ENCODE measurements around the gene LHFPL6. TPM values are rescaled to one million over a fixed set of nuclear protein-coding genes. Genes with fewer than 3 reads are reported as not detected.

Gene LHFPL6
- total RNA-seq, 4 donors from 2014 or later: 113 to 177 (median 146) TPM

DNA sequence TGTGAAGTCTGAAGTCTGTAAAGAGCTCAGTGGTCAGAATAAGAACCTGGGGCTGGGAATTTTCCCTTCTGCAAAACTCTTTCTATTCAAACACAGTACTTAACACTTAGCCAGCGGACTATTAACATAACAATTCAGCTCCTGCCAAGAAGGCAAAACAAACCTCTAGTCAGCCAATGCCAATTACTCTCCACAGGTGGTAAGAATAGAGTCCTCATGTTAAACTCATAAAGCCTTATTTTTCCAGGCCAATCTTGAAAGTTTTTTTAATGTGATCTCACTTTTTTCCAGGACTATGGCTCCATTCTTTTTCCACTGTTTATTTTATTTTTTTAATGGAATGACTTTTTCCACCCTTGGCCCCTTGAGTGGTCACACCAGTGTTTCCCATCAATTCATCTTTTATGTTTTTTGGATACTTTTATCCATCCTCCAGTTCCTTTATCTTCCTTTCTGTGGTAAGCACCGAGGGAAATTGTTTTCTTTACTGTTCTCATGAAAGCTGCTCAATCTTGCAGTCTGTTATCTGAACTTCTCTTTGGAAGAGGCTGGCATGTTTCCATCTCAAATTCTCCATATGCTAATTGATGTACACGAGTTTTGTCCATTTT is 217.3 kb downstream of the LHFPL6 start:
- no peaks in the 10 kb centered on the region for H3K36me3 ChIP-seq
- WGBS, 2 donors: 15 to 19% methylated on average over 3 of the region's 3 CpGs
- H3K9me3 ChIP-seq: no peaks in the 10 kb centered on the region
- no peak for DNase-seq (ENCODE audit: low spot score in 2 of 2)
- H3K4me1 ChIP-seq: peaks cover 0 to 31% (median 10%) of the 10 kb centered on the region in 4 donors
- peak overlapping the region in 2 of 4 donors; percentile 39 to 62 for H3K27ac ChIP-seq
- TF ChIP-seq EP300 (IDR thresholded peaks at IDR 0.05): peak in 1 of 2 donors; percentile 18
- TF ChIP-seq POLR2A (IDR thresholded peaks at IDR 0.05): no peak
- no peak overlapping the region for H3K4me3 ChIP-seq
- no peaks in the 10 kb centered on the region for H3K27me3 ChIP-seq

DNA sequence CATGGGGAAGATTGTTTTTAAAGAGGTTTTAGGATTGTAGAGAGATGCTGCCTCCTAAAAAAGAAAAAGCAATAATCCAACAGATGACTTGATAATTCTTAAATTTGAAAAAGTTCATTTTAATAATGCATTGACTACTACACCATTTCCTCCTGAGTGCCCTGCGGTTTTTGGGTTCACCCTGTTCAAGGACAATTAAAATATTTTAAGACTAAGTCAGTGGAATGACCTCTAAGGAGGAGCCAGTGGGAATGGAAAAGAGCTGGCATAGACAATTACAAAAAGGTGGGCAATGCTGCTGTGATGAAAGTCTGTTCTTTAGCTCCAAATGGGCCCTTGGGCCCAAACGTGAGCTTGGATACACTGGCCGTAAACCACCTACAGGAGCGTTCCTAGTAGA is 217.8 kb downstream of the LHFPL6 start:
- no peaks in the 10 kb centered on the region for H3K36me3 ChIP-seq
- H3K27ac ChIP-seq: peak overlapping the region in 2 of 4 donors; percentile 39 to 62
- H3K4me3 ChIP-seq: no peak overlapping the region
- TF ChIP-seq EP300 (IDR thresholded peaks at IDR 0.05) (no peak), POLR2A (IDR thresholded peaks at IDR 0.05) (no peak)
- TF ChIP-seq, protein P1, sequence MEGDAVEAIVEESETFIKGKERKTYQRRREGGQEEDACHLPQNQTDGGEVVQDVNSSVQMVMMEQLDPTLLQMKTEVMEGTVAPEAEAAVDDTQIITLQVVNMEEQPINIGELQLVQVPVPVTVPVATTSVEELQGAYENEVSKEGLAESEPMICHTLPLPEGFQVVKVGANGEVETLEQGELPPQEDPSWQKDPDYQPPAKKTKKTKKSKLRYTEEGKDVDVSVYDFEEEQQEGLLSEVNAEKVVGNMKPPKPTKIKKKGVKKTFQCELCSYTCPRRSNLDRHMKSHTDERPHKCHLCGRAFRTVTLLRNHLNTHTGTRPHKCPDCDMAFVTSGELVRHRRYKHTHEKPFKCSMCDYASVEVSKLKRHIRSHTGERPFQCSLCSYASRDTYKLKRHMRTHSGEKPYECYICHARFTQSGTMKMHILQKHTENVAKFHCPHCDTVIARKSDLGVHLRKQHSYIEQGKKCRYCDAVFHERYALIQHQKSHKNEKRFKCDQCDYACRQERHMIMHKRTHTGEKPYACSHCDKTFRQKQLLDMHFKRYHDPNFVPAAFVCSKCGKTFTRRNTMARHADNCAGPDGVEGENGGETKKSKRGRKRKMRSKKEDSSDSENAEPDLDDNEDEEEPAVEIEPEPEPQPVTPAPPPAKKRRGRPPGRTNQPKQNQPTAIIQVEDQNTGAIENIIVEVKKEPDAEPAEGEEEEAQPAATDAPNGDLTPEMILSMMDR (IDR thresholded peaks at IDR 0.05): no peak
- H3K9me3 ChIP-seq: no peaks in the 10 kb centered on the region
- 72 to 74% methylated on average over 4 of the region's 4 CpGs for WGBS, 2 donors
- no peaks in the 10 kb centered on the region for H3K27me3 ChIP-seq
- peaks cover 0 to 31% (median 10%) of the 10 kb centered on the region in 4 donors for H3K4me1 ChIP-seq
- DNase-seq (ENCODE audit: low spot score in 2 of 2): no peak

DNA sequence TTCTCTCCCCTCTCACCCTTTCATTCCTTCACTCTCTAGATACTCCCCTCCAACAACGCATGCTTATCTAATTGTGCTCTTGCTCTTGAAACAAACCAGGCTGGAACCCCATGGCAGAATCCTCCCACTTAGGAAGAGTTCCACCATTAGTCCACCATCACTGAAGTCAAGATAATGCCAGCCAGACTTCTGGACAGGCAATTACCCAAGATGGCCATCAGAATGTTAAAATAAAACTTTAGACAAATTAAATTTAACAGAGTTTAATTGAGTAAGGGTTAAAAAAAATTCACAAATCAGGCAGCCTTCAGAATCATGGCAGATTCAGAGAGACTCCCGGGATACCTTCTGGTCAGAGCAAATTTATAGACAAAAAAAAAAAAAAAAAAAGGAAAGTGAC is 221.5 kb downstream of the LHFPL6 start:
- Histone ChIP-seq H3K27ac (no peak overlapping the region), H3K4me3 (no peak overlapping the region), H3K4me1 (peaks cover 0 to 24% (median 10%) of the 10 kb centered on the region in 4 donors), H3K36me3 (no peaks in the 10 kb centered on the region), H3K9me3 (no peaks in the 10 kb centered on the region), H3K27me3 (no peaks in the 10 kb centered on the region)
- no peak for TF ChIP-seq POLR2A (IDR thresholded peaks at IDR 0.05)
- TF ChIP-seq, protein P1 (IDR thresholded peaks at IDR 0.05): no peak
- 80 to 86% methylated on average over 2 of the region's 2 CpGs for WGBS, 2 donors
- DNase-seq (ENCODE audit: low spot score in 2 of 2): no peak

DNA sequence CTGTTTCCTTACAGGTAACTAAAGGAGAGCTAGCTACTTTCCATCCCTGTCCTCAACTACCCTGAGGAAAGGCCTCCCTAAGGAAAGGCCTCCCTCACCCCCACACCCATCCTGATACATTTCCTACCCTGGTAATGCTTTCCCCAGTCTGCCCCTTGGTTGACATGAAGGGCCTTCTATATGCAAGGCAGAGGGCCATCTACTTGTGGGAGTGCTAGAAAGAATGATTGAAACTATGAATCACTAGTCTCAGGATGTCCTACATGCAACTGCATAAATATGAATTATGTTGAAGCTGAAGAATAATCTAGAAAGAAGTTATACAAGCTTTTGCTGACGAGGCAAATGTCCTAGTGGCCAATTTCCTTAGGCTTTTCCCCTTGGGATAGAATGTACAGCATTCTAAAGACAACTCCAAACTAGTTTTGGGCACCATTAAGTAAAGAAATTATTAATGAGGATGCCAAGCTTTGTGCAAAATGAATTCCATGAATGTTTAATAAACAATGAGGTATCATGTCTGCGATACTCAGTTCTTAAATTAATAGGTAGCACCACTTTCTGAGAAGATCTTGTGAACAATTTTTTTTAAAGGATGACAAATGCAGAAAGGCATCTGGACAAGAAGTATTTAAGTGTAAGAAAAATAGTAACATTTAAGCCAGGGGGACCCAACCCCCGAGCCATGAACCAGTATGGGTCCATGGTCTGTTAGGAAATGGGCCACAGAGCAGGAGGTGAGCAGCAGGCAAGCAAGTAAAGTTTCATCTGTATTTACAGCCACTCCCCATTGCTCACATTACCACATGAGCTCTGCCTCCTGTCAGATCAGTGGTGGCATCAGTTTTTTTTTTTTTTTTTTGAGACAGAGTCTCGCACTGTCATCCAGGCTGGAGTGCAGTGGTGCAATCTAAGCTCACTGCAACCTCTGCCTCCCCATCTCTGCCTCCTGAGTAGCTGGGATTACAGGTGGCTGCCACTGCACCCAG is 223.0 kb downstream of the LHFPL6 start:
- TF ChIP-seq POLR2A (IDR thresholded peaks at IDR 0.05): no peak
- TF ChIP-seq EP300 (IDR thresholded peaks at IDR 0.05): no peak
- TF ChIP-seq, protein P1 (IDR thresholded peaks at IDR 0.05): no peak
- no peaks in the 10 kb centered on the region for H3K27me3 ChIP-seq
- peaks cover 0 to 9% (median 0%) of the 10 kb centered on the region in 4 donors for H3K4me1 ChIP-seq
- 91 to 92% methylated on average over 4 of the region's 4 CpGs for WGBS, 2 donors
- H3K9me3 ChIP-seq: no peaks in the 10 kb centered on the region
- H3K36me3 ChIP-seq: no peaks in the 10 kb centered on the region
- DNase-seq (ENCODE audit: low spot score in 2 of 2): no peak
- H3K27ac ChIP-seq: no peak overlapping the region
- no peak overlapping the region for H3K4me3 ChIP-seq

DNA sequence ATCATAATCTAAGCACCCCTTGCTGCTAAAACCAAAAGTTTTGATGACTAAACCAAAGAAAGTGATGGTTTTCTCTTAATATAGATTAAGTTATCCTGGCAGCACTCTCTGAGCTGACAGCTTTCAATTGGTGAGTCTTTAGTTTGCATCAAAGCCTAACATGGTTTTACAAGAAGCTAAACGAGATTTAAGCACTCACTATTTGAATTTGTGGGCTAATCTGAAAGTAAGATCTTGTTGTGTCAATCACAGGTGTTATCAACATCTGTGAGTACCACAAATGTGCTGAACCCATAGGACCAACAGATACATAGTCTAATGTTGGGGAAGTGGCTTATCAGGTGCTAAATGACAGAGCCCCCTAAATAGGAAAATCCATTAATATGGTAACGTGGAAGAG is 223.9 kb downstream of the LHFPL6 start:
- H3K27ac ChIP-seq: no peak overlapping the region

More for the DNA sequence above, 223.9 kb downstream of the LHFPL6 start:
- Histone ChIP-seq H3K9me3 (no peaks in the 10 kb centered on the region), H3K4me3 (no peak overlapping the region), H3K4me1 (peaks cover 0 to under 1% (median 0%) of the 10 kb centered on the region in 4 donors), H3K36me3 (no peaks in the 10 kb centered on the region), H3K27me3 (no peaks in the 10 kb centered on the region)
- 75 to 84% methylated on average over 2 of the region's 2 CpGs for whole genome bisulfite sequencing, 2 donors
- TF ChIP-seq POLR2A (IDR thresholded peaks at IDR 0.05) (no peak), EP300 (IDR thresholded peaks at IDR 0.05) (no peak)
- TF ChIP-seq, protein P1 (IDR thresholded peaks at IDR 0.05): no peak
- no peak for DNase-seq (ENCODE audit: low spot score in 2 of 2)
